PFSK-1 (cell line): Measurements from ENCODE around the gene CDC123.

ENCODE experiments used
- POLR2AphosphoS5 ChIP-seq: IDR thresholded peaks from 2 replicates; pipeline ENCODE4 v1.6.1; 2012; ENCODE audit warnings: low read depth, mild to moderate bottlenecking, control low read depth, low read length, moderate library complexity
- SIN3A ChIP-seq: IDR thresholded peaks from 2 replicates; pipeline ENCODE4 v1.6.1; 2012; ENCODE audit warnings: mild to moderate bottlenecking, low read length, moderate library complexity, borderline replicate concordance; ENCODE audit not compliant: insufficient read depth

- no peak for TF ChIP-seq SIN3A
- TF ChIP-seq POLR2AphosphoS5, result no peak
Observed at GRCh38 chr10:12202226-12202625, 6.2 kb downstream of the CDC123 start.
